Immature natural killer cell (primary cell): ENCODE measurements around the gene ABCG1. TPM values are rescaled to one million over a fixed set of nuclear protein-coding genes. Genes with fewer than 3 reads are reported as not detected.

Experiments
- DNase-seq, 3 donors: peaks; one replicate each; pipeline ENCODE4 v3.0.0; 2022; ENCODE audit warnings: mixed read lengths in 1 of 3
- H3K27ac Mint-ChIP-seq, 6 donors: one replicate each; pipeline ENCODE4 v1.8.0; 2020; ENCODE audit warnings: mixed read lengths in 6 of 6, mild to moderate bottlenecking in 5 of 6, inconsistent platforms in 4 of 6, moderate library complexity in 3 of 6
- H3K27me3 Mint-ChIP-seq, 3 donors: one replicate each; pipeline ENCODE4 v1.8.0; 2020 to 2021; ENCODE audit warnings: low read depth in 3 of 3, mild to moderate bottlenecking in 3 of 3, mixed read lengths in 3 of 3, moderate library complexity in 3 of 3, inconsistent platforms in 1 of 3
- H3K36me3 Mint-ChIP-seq, 3 donors: one replicate each; pipeline ENCODE4 v1.8.0; 2020; ENCODE audit warnings: mixed read lengths in 3 of 3, inconsistent platforms in 2 of 3, mild to moderate bottlenecking in 2 of 3
- H3K4me1 Mint-ChIP-seq, 2 donors: one replicate each; pipeline ENCODE4 v1.8.0; 2020; ENCODE audit warnings: inconsistent platforms in 2 of 2, mild to moderate bottlenecking in 2 of 2, mixed read lengths in 2 of 2, moderate library complexity in 1 of 2
- H3K4me3 Mint-ChIP-seq, 5 donors: one replicate each; pipeline ENCODE4 v1.8.0; 2020; ENCODE audit warnings: mild to moderate bottlenecking in 5 of 5, mixed read lengths in 5 of 5, inconsistent platforms in 3 of 5, moderate library complexity in 3 of 5
- H3K9me3 Mint-ChIP-seq, 6 donors: one replicate each; pipeline ENCODE4 v1.8.0; 2020; ENCODE audit warnings: mild to moderate bottlenecking in 6 of 6, mixed read lengths in 6 of 6, inconsistent platforms in 4 of 6, moderate library complexity in 3 of 6
- polyA plus RNA-seq, 3 donors: library from polyadenylated mRNA; unstranded; fragments of 300-500 nt; fragmentation: Illumina TruSeq; gene quantifications; one replicate each; pipeline ENCODE4 v1.2.3, GENCODE V29; 2021

The ABCG1 gene
- polyA plus RNA-seq, 3 donors from 2014 or later = 4.3 to 10.9 (median 8.2) TPM

DNA sequence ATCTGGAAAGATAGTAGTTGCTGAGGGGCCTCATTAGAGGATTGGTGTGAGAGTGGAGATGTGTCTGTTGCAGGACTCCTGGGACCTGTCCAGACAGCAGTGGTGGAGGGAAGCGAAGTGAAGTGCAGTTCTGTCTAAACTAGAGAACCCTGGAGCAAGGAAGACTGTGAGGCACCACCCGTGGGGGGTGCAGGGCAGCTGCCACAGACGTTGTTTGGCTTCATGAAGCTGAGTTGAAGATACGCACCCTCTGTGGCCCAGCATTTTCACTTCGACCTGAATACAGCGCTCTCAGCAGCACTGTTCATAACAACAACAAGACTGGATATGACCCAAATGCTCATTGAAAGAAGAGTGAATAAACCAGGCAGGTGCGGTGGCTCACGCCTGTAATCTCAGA is 29.3 kb downstream of the ABCG1 start:
- Mint-ChIP-seq H3K4me1 (peaks cover 6 to 11% of the 10 kb centered on the region in 2 donors), H3K27me3 (peaks cover 2 to 6% (median 2%) of the 10 kb centered on the region in 3 donors), H3K27ac (no peak overlapping the region), H3K4me3 (no peak overlapping the region), H3K36me3 (peaks cover 0 to 14% (median 13%) of the 10 kb centered on the region in 3 donors), H3K9me3 (no peaks in the 10 kb centered on the region)
- no peak for DNase-seq

DNA sequence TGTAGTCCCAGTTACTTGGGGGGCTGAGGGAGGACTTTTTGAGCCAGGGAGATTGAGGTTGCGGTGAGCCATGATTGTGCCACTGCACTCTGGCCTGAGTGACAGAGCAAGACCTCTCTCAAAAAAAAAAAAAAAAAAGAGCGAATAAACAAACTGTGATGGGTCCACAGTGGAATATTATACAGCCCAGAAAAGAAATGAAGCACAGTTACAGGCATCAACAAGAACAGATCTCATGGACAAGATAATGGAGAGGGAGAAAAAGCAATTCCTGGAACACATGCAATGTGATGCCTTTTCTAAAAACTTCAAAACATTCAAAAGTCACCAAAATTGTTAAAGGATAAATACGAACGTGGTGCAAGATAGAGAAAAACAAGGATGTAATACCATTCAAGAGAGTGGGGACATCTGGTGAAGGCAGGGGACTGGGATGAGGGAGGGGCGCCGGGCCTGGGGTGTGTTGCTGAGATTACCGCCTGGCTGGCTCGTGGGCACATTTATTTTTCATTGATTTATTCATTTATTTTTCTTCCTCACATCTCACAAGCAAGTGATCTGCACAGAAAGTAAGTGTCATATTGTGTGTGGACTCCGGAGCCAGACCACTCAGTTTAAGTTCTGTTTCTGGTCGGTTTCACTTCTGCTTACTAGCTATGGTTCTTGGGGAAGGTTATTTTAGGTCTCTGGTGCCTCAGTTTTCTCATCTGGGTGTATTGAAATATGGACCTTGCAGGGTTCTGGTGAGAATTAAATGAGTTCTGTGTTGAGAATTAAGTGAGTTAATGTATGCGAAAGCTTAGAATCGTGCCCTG is 30.1 kb downstream of the ABCG1 start:
- Mint-ChIP-seq H3K4me1 (peaks cover 6 to 14% of the 10 kb centered on the region in 2 donors), H3K9me3 (no peaks in the 10 kb centered on the region), H3K4me3 (no peak overlapping the region), H3K27ac (no peak overlapping the region), H3K27me3 (peaks cover 2 to 6% (median 2%) of the 10 kb centered on the region in 3 donors), H3K36me3 (peaks cover 0 to 14% (median 13%) of the 10 kb centered on the region in 3 donors)
- DNase-seq = no peak

DNA sequence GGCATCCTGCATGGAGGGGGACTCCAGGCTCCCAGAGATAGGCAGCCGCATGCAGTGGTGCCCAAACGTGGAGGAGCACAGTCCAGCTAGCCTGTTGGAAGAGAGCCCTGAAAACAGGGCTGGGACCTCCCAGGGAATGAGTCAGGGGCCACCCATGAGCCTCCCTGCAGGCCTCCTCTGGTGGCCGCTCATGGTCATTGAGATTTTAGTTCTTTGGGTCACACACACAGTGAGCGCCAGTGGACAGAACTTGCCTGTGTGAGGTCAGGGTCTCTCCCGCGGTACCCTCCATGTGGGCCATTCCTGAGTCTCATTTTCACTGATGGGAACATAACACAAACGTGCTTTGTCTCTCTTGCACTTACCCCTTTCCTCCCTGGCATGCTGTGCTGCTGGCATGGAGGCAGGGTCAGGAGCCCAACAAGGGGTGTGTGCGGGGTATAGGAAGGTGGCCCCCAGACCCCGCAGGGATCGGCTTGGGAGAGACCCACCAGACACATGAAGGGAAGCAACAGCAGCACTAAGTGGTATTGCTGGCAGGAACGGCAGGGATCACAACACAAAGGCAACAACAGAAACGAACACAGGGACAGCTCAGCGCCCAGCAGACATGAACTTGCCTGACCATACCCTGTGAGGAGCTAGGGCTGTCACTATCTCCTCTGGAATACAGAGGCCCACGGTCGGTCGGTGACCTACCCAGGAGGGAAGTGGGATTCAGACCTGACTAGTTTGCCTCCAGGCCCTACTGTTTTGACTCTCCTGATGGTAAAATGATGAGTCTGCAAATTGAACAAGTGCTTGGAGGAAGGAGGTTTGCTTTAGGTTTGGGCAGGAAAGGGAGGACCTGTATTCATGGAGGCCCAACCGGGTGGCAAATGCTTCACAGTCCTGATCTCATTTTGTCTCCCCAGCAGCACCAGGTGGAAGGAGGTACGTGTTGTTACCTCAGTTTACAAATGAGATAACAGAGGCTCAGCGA is 31.8 kb downstream of the ABCG1 start:
- Mint-ChIP-seq H3K27me3 (peaks cover 2 to 10% (median 2%) of the 10 kb centered on the region in 3 donors), H3K4me1 (peaks cover 0 to 17% of the 10 kb centered on the region in 2 donors), H3K9me3 (no peaks in the 10 kb centered on the region), H3K27ac (peak overlapping the region in 2 of 6 donors; percentile 25), H3K36me3 (peaks cover 0 to 13% (median 10%) of the 10 kb centered on the region in 3 donors), H3K4me3 (no peak overlapping the region)
- DNase-seq = no peak

DNA sequence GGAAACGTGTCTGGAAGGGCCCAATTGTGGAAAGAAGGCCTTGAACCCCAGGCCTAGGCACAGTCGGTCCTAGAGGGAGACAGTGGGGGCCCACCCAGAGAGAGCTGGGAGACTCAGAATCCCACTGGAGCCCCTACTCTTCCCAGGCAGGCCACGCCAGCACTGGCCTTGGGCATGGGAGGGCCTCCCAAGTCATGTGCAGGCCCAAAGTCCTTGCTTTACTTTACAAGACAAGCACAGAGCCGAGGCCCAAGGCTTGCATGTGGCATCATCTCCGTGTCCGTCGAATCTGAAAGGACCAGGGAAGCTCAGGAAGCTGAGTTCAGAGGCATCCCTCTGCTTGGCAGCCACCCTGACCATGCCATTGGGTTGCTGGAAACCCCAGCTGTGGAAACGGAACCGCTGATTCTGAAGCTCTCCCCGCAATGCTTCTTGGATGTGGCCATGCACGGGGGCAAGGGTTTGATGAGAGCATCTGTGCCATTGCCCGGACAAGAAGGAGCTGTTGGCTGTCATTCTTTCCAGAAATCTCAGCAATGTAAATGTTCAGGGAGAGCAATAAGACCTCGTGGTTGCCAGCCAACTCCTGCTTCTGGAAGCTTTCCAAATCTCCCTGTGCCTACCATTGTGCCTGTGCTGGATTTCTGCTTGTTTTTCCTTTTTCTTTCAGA is 32.8 kb downstream of the ABCG1 start:
- H3K4me1 Mint-ChIP-seq = peaks cover 0 to 15% of the 10 kb centered on the region in 2 donors
- peaks cover 0 to 13% (median 10%) of the 10 kb centered on the region in 3 donors for H3K36me3 Mint-ChIP-seq
- no peak for DNase-seq
- no peak overlapping the region for H3K27ac Mint-ChIP-seq
- H3K27me3 Mint-ChIP-seq = peaks cover 2 to 10% (median 2%) of the 10 kb centered on the region in 3 donors
- H3K9me3 Mint-ChIP-seq = no peaks in the 10 kb centered on the region
- no peak overlapping the region for H3K4me3 Mint-ChIP-seq

DNA sequence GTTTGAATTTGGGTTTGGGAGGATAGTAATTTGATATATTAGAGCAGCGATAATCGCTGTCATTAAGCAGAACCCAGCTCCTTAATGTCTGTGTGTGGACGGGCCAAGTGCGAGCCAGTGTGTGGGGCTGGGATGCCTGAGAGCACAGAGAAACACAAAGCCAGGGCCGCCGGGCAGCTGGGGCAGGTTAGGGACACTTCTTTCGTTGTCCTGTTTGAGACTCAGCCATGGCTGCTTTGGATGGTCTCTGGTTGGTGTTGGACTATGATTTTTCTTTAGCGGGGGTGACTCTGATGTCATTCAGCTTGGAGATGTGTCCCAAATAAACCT is 33.4 kb downstream of the ABCG1 start:
- peaks cover 0 to 13% (median 10%) of the 10 kb centered on the region in 3 donors for H3K36me3 Mint-ChIP-seq
- no peak overlapping the region for H3K4me3 Mint-ChIP-seq
- peaks cover 2 to 10% (median 2%) of the 10 kb centered on the region in 3 donors for H3K27me3 Mint-ChIP-seq
- DNase-seq = no peak
- H3K9me3 Mint-ChIP-seq = no peaks in the 10 kb centered on the region
- peaks cover 0 to 15% of the 10 kb centered on the region in 2 donors for H3K4me1 Mint-ChIP-seq
- H3K27ac Mint-ChIP-seq = no peak overlapping the region

DNA sequence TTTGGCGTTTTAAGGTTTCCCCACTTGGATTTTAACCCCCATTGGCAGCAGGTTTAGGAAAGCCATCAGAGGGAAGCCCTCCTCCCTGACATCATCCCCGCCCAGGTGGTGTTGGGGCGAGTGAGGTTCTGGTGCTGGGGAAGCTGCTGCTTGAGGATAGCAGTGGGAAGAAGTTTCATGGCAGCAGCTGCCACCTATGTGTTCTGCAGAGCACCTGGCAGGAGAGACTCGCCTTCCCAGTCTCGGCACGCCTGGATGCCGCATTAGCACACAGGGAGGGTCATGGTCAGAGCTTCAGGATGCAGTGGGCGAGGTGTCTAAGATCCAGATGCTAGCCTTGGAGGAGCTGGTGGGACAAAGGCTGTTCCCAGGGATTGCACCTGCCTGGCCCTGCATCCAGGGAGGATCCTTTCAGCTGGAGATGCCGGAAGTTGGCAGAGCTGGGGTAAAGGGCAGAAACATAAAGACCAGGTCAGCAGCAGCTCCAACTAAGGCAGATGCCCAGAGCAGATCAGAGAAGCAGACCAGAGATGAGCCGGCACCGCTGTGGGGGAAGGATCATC is 33.9 kb downstream of the ABCG1 start:
- peaks cover 0 to 7% (median 2%) of the 10 kb centered on the region in 3 donors for H3K27me3 Mint-ChIP-seq
- H3K36me3 Mint-ChIP-seq = peaks cover 0 to 8% (median 5%) of the 10 kb centered on the region in 3 donors
- H3K4me1 Mint-ChIP-seq = peaks cover 0 to 15% of the 10 kb centered on the region in 2 donors
- no peak for DNase-seq
- H3K9me3 Mint-ChIP-seq = no peaks in the 10 kb centered on the region
- no peak overlapping the region for H3K4me3 Mint-ChIP-seq
- H3K27ac Mint-ChIP-seq = no peak overlapping the region

DNA sequence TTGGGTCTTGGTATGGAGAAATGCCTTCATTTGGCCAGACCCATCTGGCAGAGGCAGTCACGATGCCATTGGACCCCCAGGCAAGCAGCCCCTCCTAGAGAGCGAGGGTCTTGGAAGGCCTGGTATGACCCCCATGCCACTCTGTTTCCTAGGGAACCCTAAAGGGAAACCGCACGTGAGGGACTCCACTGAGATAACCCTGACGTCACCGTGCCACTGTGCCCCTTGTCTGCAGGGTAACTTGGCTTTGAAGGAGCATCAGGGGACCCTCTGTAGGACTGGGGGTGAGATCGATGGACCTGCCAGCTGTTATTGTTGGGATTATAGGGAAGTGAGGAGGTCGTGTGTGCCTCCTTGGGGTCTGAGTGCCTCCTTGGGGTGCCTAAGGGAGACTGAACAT is 34.5 kb downstream of the ABCG1 start:
- H3K27me3 Mint-ChIP-seq = peaks cover 0 to 7% (median 2%) of the 10 kb centered on the region in 3 donors
- no peak overlapping the region for H3K4me3 Mint-ChIP-seq
- H3K4me1 Mint-ChIP-seq = peaks cover 3 to 16% of the 10 kb centered on the region in 2 donors
- H3K36me3 Mint-ChIP-seq = peaks cover 0 to 4% (median 0%) of the 10 kb centered on the region in 3 donors
- H3K9me3 Mint-ChIP-seq = no peaks in the 10 kb centered on the region
- DNase-seq = no peak
- peak overlapping the region in 1 of 6 donors; percentile 64 for H3K27ac Mint-ChIP-seq

DNA sequence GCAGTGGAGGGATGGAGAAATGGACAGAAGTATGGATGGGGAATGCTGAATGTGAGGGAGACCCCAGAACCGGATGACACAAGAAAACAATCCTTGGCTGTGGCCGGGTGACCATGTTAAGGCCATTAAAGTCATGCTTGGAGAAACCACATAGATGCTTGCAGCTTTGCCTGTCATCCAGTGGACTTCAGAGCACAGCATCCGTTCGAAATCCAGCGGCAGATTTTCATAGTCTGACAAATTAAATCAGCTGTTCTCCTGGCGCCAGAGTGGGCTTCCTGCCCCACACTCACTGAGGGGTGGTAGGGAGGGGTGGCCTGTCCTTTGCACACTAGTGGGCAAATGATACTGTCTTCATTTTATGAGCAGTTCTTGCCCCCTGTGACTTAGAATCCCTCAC is 35.1 kb downstream of the ABCG1 start:
- no peak overlapping the region for H3K4me3 Mint-ChIP-seq
- no peaks in the 10 kb centered on the region for H3K36me3 Mint-ChIP-seq
- H3K27me3 Mint-ChIP-seq = peaks cover 0 to 7% (median 0%) of the 10 kb centered on the region in 3 donors
- peaks cover 7 to 18% of the 10 kb centered on the region in 2 donors for H3K4me1 Mint-ChIP-seq
- DNase-seq = no peak
- no peaks in the 10 kb centered on the region for H3K9me3 Mint-ChIP-seq
- no peak overlapping the region for H3K27ac Mint-ChIP-seq

DNA sequence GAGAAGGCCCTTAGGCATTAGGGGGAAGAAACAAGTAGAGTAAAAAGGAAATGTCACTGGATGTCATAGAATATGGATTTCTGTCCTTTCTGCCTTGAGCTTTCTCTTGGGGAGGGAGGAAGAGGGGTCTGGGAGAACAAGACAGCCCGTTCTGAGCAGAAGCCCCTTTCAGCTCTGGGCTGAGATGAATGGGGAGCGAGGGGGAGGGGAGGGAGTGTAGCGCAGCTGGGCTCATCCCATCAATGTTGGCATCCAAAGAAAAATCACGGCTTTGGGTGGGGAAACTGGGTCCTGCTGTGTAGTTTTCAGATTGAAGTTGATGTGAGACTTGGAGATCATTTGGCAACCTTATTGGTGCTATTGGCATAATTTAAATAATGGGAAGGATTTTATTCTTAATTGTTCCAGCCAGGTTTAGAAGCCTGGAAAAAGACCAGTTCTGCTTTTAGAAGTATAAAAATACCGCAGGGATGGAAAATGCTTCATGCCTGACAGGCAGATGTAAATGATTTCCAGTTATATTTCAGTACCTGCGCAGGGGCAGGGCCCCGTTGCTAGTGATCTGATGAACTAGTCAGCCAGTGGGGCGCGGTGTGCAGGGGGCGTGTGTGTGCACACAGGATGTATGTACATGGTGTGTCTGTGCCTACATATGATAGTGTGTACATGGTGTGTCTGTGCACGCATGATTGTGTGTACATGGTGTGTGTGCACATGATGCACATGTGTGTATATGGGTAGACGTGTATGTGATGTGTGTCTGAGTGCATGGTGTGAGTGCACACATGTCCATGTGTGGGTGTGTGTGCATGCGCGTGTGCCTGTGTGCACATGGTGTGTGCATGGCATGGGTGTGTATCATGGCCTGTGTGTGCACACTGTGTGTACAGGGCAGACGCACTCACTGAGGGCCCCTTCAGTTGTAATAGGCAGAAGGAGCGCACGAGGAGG is 36.0 kb downstream of the ABCG1 start:
- peak overlapping the region in 1 of 6 donors; percentile 31 for H3K27ac Mint-ChIP-seq
- no peak overlapping the region for H3K4me3 Mint-ChIP-seq
- H3K4me1 Mint-ChIP-seq = peaks cover 7 to 17% of the 10 kb centered on the region in 2 donors
- H3K36me3 Mint-ChIP-seq = no peaks in the 10 kb centered on the region
- no peaks in the 10 kb centered on the region for H3K9me3 Mint-ChIP-seq
- H3K27me3 Mint-ChIP-seq = peaks cover 0 to 7% (median under 1%) of the 10 kb centered on the region in 3 donors
- DNase-seq = no peak

DNA sequence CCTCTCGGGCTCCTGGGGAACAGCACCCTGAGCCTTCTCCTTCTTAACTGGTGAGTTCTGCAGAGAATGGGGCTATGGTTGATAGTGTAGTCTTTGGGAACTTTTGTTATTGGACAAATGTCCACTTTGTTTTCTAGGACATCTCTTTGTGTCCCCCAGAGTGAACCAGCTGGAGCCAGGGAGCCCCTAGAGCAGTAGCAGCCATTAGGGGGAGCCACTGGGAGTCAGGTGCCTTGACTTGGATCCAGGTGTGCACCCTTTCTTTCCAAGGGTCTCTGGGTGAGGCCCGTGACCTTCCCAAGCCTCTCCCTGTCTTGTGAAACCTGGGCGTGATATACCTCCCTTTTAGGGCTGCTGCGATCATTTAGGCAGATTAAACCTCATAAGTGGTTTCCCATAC is 36.9 kb downstream of the ABCG1 start:
- no peak for DNase-seq
- no peaks in the 10 kb centered on the region for H3K9me3 Mint-ChIP-seq
- peaks cover 0 to 4% (median 2%) of the 10 kb centered on the region in 3 donors for H3K27me3 Mint-ChIP-seq
- no peak overlapping the region for H3K27ac Mint-ChIP-seq
- H3K4me1 Mint-ChIP-seq = peaks cover 7 to 15% of the 10 kb centered on the region in 2 donors
- H3K4me3 Mint-ChIP-seq = no peak overlapping the region
- no peaks in the 10 kb centered on the region for H3K36me3 Mint-ChIP-seq

DNA sequence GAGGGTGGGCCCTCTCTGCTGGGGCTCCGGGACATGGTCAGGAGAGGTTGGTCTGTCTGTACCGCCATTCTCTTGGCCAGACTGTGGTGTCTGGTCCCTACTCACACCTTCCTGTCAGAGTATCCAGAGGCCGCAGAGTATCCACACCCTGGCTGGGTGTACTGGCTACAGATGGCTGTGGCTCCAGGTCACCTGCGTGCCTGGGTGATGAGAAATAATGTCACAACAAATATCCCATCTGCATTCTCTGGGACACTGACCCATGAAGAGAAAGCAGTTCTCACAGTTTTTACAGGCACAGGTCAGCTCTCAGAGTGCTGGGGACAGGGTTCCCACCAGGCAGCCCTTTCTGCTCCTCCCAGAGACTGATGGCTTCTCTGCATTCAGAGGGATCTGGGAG is 37.4 kb downstream of the ABCG1 start:
- Mint-ChIP-seq H3K27me3 (peaks cover 0 to 4% (median 2%) of the 10 kb centered on the region in 3 donors), H3K27ac (no peak overlapping the region), H3K36me3 (no peaks in the 10 kb centered on the region), H3K4me3 (no peak overlapping the region), H3K9me3 (no peaks in the 10 kb centered on the region), H3K4me1 (peaks cover 7 to 15% of the 10 kb centered on the region in 2 donors)
- no peak for DNase-seq

DNA sequence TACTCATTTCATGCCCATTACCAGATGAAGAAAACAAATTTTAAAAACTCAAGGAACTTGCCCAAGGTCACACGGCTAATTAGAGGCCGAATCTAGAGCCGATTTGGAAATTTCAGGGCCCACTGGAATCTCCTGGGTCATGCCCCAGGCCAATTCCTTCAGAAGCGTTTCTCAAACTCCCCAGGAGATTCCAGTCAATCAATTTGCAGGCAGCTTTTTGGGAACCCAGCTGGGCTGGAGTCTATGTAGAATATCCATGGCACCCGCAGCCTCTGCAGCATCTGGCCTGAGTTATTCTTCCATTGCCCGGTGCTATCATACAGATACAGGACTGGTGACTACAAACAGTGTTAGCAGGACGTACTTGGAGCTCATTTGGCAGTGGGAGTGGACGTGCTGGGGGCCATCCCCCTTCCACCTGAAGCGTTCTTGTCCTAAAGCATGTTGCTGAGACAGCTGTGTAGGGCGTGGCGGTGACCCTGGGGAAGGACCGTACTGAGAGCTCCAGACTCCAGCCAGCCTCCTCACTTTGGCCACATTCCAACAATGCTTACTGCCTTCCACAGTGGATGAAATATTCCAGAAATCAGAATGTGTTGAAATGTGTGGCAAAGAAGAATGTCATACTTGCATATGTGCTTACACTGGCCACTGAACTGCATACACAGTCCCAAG is 38.3 kb downstream of the ABCG1 start:
- no peaks in the 10 kb centered on the region for H3K36me3 Mint-ChIP-seq
- H3K27ac Mint-ChIP-seq = peak overlapping the region in 1 of 6 donors; percentile 65
- no peak overlapping the region for H3K4me3 Mint-ChIP-seq
- H3K9me3 Mint-ChIP-seq = no peaks in the 10 kb centered on the region
- peaks cover 0 to 4% (median 2%) of the 10 kb centered on the region in 3 donors for H3K27me3 Mint-ChIP-seq
- peaks cover 7 to 15% of the 10 kb centered on the region in 2 donors for H3K4me1 Mint-ChIP-seq
- no peak for DNase-seq
